ENCODE data around the gene PCDH7. TPM values are rescaled to one million over a fixed set of nuclear protein-coding genes. Genes with fewer than 3 reads are reported as not detected.

Gene PCDH7
- polyA plus RNA-seq, 1 of the 3 experiments (the other 2 are of a cell fraction), result 0.48 TPM

- 56% methylated on average over 2 of the region's 2 CpGs for WGBS (ENCODE audit: low lambda C conversion rate)
- Histone ChIP-seq H2AFZ (ENCODE audit: low read depth) (no peak overlapping the region), H3F3A (replicated peaks; ENCODE audit: insufficient read depth) (no peaks in the 10 kb centered on the region), H3K36me3 (replicated peaks in 1 of 2; ENCODE audit: control insufficient read depth in 1 of 2, insufficient read depth in 2 of 2, low read length in 1 of 2) (no peaks in the 10 kb centered on the region), H3K4me1 (ENCODE audit: control insufficient read depth in 1 of 2, insufficient read depth in 2 of 2, low read depth in 1 of 2, low read length in 1 of 2) (peaks cover 4 to 26% of the 10 kb centered on the region in 2 experiments; a peak in 3 of 4 replicates), H3K27me3 (ENCODE audit: insufficient read depth) (no peaks in the 10 kb centered on the region), H3K9me2 (no peaks in the 10 kb centered on the region), H4K20me1 (ENCODE audit: insufficient read depth) (no peaks in the 10 kb centered on the region), H3K4me2 (no peak overlapping the region), H3K9ac (no peak overlapping the region), H3K9me3 (no peaks in the 10 kb centered on the region), H3K4me3 (ENCODE audit: low read depth in 2 of 2, low read length in 1 of 2) (no peak overlapping the region), H3K27ac (ENCODE audit: low read depth in 2 of 2, low read length in 1 of 2) (peak overlapping the region in 1 of 2 experiments; percentile 60; a peak in 1 of 4 replicates), H3K79me2 (ENCODE audit: insufficient read depth) (no peaks in the 10 kb centered on the region)
- POLR2A ChIA-PET, result no interaction called here
- TF ChIP-seq MXI1 (IDR thresholded peaks at IDR 0.05; ENCODE audit: low read depth, low read length) (no peak), FOXM1 (IDR thresholded peaks at IDR 0.05; ENCODE audit: low read depth) (no peak), RXRA (IDR thresholded peaks at IDR 0.05; ENCODE audit: borderline replicate concordance, low read depth) (no peak), USF2 (IDR thresholded peaks at IDR 0.05; ENCODE audit: borderline replicate concordance, low read depth, low read length) (no peak), YY1 (IDR thresholded peaks at IDR 0.05; ENCODE audit: low read depth) (no peak), ELF1 (IDR thresholded peaks at IDR 0.05) (no peak), GATA2 (CRISPR knock-in tag; IDR thresholded peaks at IDR 0.05) (no peak), TCF12 (IDR thresholded peaks at IDR 0.05) (no peak)
- CTCF ChIA-PET, result interaction anchor here (1.0 kb wide), 1 partner anchor 14 kb away, joined by 3 read pairs; no protein-coding TSS in a partner anchor
- no peak for DNase-seq
Observed at GRCh38 chr4:30770049-30770549, 49.9 kb downstream of the PCDH7 start.

GRCh38 chr4:30770812-30771211, 50.6 kb downstream of the PCDH7 start:
- Histone ChIP-seq H3K36me3 (replicated peaks in 1 of 2; ENCODE audit: control insufficient read depth in 1 of 2, insufficient read depth in 2 of 2, low read length in 1 of 2) (no peaks in the 10 kb centered on the region), H3K9me2 (no peaks in the 10 kb centered on the region), H3K79me2 (ENCODE audit: insufficient read depth) (no peaks in the 10 kb centered on the region), H4K20me1 (ENCODE audit: insufficient read depth) (no peaks in the 10 kb centered on the region), H3K9ac (no peak overlapping the region), H3K4me2 (no peak overlapping the region), H3K9me3 (no peaks in the 10 kb centered on the region), H3K4me3 (ENCODE audit: low read depth in 2 of 2, low read length in 1 of 2) (no peak overlapping the region), H3F3A (replicated peaks; ENCODE audit: insufficient read depth) (no peaks in the 10 kb centered on the region), H3K4me1 (ENCODE audit: control insufficient read depth in 1 of 2, insufficient read depth in 2 of 2, low read depth in 1 of 2, low read length in 1 of 2) (peaks cover 4 to 26% of the 10 kb centered on the region in 2 experiments; a peak in 3 of 4 replicates), H3K27ac (ENCODE audit: low read depth in 2 of 2, low read length in 1 of 2) (peak overlapping the region in 1 of 2 experiments; percentile 60; a peak in 1 of 4 replicates), H3K27me3 (ENCODE audit: insufficient read depth) (no peaks in the 10 kb centered on the region), H2AFZ (ENCODE audit: low read depth) (no peak overlapping the region)
- 30% methylated on average over 2 of the region's 2 CpGs for WGBS (ENCODE audit: low lambda C conversion rate)
- DNase-seq, result no peak
- ChIA-PET CTCF (interaction anchor here (1.0 kb wide), 1 partner anchor 13 kb away, joined by 3 read pairs; no protein-coding TSS in a partner anchor), POLR2A (no interaction called here)
- no peak for TF ChIP-seq ZBTB33 (IDR thresholded peaks at IDR 0.05; ENCODE audit: borderline replicate concordance, low read depth)
- no peak for TF ChIP-seq CHD2 (IDR thresholded peaks at IDR 0.05; ENCODE audit: low read length, partially characterized antibody)
- TF ChIP-seq SMC3 (IDR thresholded peaks at IDR 0.05; ENCODE audit: low read depth, low read length), result no peak
- TF ChIP-seq USF1 (IDR thresholded peaks at IDR 0.05; ENCODE audit: borderline replicate concordance, low read depth), result no peak
- no peak for TF ChIP-seq TEAD4 (IDR thresholded peaks at IDR 0.05; ENCODE audit: borderline replicate concordance, insufficient read depth)
- TF ChIP-seq TAF1 (IDR thresholded peaks at IDR 0.05; ENCODE audit: borderline replicate concordance, low read depth, low read length), result no peak
- TF ChIP-seq RXRA (IDR thresholded peaks at IDR 0.05; ENCODE audit: borderline replicate concordance, low read depth), result no peak
- TF ChIP-seq PBX3 (IDR thresholded peaks at IDR 0.05), result no peak
- no peak for TF ChIP-seq GABPA (IDR thresholded peaks at IDR 0.05; ENCODE audit: low read depth)
- TF ChIP-seq MXI1 (IDR thresholded peaks at IDR 0.05; ENCODE audit: low read depth, low read length), result no peak
- TF ChIP-seq SIN3A (IDR thresholded peaks at IDR 0.05; ENCODE audit: borderline replicate concordance, low read depth, low read length), result no peak
- TF ChIP-seq NRF1 (IDR thresholded peaks at IDR 0.05; ENCODE audit: low read depth, low read length), result no peak
- TF ChIP-seq FOXJ3 (CRISPR knock-in tag; IDR thresholded peaks at IDR 0.05), result no peak
- TF ChIP-seq IRF3 (IDR thresholded peaks at IDR 0.05; ENCODE audit: low read depth, low read length), result no peak
- no peak for TF ChIP-seq CTCF (IDR thresholded peaks at IDR 0.05)

All from SK-N-SH (cell line).